Upper lobe of left lung (tissue), 6 donors: ENCODE data around the gene GFOD1. TPM values are rescaled to one million over a fixed set of nuclear protein-coding genes. Genes with fewer than 3 reads are reported as not detected.
A peak's percentile ranks its signal among the peaks of the same experiment; 100 is the strongest.

Experiments
- ATAC-seq, 2 donors: fragments of 200-7000 bp; cut with Tn5 transposase; one replicate each; pipeline ENCODE4 v1.9.1; 2022; ENCODE audit warnings: mild to moderate bottlenecking in 2 of 2, moderate library complexity in 2 of 2; ENCODE audit not compliant: low FRiP score in 2 of 2
- DNase-seq, 2 donors: peaks; one replicate each; pipeline ENCODE4 v3.0.0-alpha.2; 2019 to 2020
- H3K27ac ChIP-seq, 4 donors: fragments of 200-600 bp; sonication (generic); one replicate each; pipeline ENCODE4 v1.5.1; 2016 to 2019
- H3K27me3 ChIP-seq, 4 donors: fragments of 200-600 bp; sonication (generic); one replicate each; pipeline ENCODE4 v1.5.1; 2017 to 2019
- H3K36me3 ChIP-seq, 4 donors: fragments of 200-600 bp; sonication (generic); one replicate each; pipeline ENCODE4 v1.5.1; 2016 to 2019
- H3K4me1 ChIP-seq, 4 donors: fragments of 200-600 bp; sonication (generic); one replicate each; pipeline ENCODE4 v1.5.1; 2018 to 2019
- H3K4me3 ChIP-seq, 4 donors: fragments of 200-600 bp; sonication (generic); one replicate each; pipeline ENCODE4 v1.5.1; 2017 to 2019; ENCODE audit warnings: mild to moderate bottlenecking in 2 of 4, moderate library complexity in 1 of 4
- H3K9me3 ChIP-seq, 4 donors: fragments of 200-600 bp; sonication (generic); one replicate each; pipeline ENCODE4 v1.5.1; 2018 to 2019
- EP300 ChIP-seq, 4 donors: sonication (generic); formaldehyde crosslinking; IDR thresholded peaks; one replicate each; pipeline ENCODE4 v1.5.1; 2017; ENCODE audit warnings: antibody characterized with exemption in 4 of 4, control low read depth in 2 of 4
- POLR2A ChIP-seq, 4 donors: fragments of 450-650 bp; IDR thresholded peaks; one replicate each; pipeline ENCODE4 v1.5.1; 2016 to 2017; ENCODE audit warnings: antibody characterized with exemption in 4 of 4, mild to moderate bottlenecking in 2 of 4
- POLR2AphosphoS5 ChIP-seq, 2 donors: sonication (generic); formaldehyde crosslinking; IDR thresholded peaks; one replicate each; pipeline ENCODE4 v1.5.1; 2017; ENCODE audit warnings: antibody characterized with exemption in 2 of 2
- WGBS, 2 donors: methylation state at CpG; one replicate each; pipeline ENCODE4 v1.1.5; 2017 to 2018; 5-methylcytosine and 5-hydroxymethylcytosine counted together
- total RNA-seq, 6 donors: library from RNA; depleted of rRNA in 4 of 6; stranded (reverse); fragments of >200 nt in 4 of 6; gene quantifications; one replicate each; pipeline versions ENCODE4 v1.1.0 to v1.2.1, GENCODE V29; 2016 to 2021
- TF ChIP-seq, protein P1 (sequence below), 6 experiments: fragments of 450-650 bp in 4 of 6; fragments of 200-600 bp in 2 of 6; sonication (generic) in 2 of 6; IDR thresholded peaks; one replicate each; pipeline ENCODE4 v1.5.1; 2016 to 2019; ENCODE audit warnings: antibody characterized with exemption in 6 of 6
- donor health status: DM: no; HTN: no; CAD: no; lungs with moderate emphysema.
- donor health status: DM: no; HTN: yes; CAD: no; lungs with severe emphysema.

Gene GFOD1
- total RNA-seq, 6 donors from 2014 or later = 22.8 to 37.7 (median 25.8) TPM

DNA sequence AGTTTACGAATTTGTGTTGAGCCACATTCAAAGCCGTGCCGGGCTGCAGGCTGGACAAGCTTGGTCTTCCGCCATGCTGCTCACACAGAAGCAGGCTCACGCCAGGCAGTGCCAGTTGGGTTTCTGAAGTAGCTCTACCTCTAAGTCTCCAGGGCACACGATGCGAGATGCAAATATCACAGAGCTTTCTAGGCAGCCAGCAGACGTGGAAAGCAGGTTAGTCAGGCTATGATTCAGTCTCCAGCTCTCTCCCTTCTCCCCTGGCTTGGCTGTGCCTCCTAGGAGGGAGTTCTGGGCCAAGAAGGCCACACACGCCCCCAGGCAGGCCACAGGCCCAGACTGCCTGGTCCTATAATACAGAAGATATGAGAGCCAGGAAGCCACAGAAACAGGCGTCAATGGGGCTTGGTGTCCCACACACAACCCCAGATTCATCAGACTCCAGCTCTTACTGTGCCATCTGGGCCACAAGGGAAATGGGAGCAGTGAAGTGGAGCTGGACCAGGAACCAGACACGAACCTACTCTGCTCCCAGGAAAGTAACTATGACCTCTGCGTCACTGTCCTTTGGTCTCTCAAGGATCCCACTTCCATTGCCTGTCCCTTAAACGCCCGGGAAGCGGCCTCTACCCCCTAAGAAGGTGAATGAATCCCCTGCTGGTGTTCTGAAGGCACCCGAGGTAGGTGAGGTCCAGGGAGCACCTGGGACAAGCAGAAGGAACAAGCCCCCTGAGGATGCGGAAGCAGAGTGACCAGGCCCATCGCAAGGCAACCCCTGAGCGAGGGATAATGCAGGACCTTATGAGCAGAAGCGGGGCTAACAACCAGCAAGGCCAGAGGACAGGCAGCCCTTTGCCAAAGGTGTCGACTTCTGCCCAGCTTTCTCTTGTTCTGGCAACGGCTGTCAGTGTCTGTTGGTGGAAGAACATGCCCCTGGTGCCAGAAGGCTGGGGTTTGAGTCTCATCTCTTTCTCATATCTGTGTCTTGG is 61.2 kb downstream of the GFOD1 start:
- DNase-seq (peak; percentile 13 to 31), ATAC-seq (no peak)
- Histone ChIP-seq H3K9me3 (no peaks in the 10 kb centered on the region), H3K27me3 (no peaks in the 10 kb centered on the region), H3K4me1 (peaks cover 52 to 94% (median 66%) of the 10 kb centered on the region in 4 donors), H3K4me3 (no peak overlapping the region), H3K36me3 (no peaks in the 10 kb centered on the region), H3K27ac (peak overlapping the region; percentile 50 to 87 (median 76))
- 80 to 84% methylated on average over 22 of the region's 22 CpGs for WGBS, 2 donors
- TF ChIP-seq POLR2AphosphoS5 (IDR thresholded peaks at IDR 0.05) = no peak
- no peak for TF ChIP-seq EP300 (IDR thresholded peaks at IDR 0.05)
- TF ChIP-seq, protein P1, sequence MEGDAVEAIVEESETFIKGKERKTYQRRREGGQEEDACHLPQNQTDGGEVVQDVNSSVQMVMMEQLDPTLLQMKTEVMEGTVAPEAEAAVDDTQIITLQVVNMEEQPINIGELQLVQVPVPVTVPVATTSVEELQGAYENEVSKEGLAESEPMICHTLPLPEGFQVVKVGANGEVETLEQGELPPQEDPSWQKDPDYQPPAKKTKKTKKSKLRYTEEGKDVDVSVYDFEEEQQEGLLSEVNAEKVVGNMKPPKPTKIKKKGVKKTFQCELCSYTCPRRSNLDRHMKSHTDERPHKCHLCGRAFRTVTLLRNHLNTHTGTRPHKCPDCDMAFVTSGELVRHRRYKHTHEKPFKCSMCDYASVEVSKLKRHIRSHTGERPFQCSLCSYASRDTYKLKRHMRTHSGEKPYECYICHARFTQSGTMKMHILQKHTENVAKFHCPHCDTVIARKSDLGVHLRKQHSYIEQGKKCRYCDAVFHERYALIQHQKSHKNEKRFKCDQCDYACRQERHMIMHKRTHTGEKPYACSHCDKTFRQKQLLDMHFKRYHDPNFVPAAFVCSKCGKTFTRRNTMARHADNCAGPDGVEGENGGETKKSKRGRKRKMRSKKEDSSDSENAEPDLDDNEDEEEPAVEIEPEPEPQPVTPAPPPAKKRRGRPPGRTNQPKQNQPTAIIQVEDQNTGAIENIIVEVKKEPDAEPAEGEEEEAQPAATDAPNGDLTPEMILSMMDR (IDR thresholded peaks at IDR 0.05) = no peak
- TF ChIP-seq POLR2A (IDR thresholded peaks at IDR 0.05) = no peak

DNA sequence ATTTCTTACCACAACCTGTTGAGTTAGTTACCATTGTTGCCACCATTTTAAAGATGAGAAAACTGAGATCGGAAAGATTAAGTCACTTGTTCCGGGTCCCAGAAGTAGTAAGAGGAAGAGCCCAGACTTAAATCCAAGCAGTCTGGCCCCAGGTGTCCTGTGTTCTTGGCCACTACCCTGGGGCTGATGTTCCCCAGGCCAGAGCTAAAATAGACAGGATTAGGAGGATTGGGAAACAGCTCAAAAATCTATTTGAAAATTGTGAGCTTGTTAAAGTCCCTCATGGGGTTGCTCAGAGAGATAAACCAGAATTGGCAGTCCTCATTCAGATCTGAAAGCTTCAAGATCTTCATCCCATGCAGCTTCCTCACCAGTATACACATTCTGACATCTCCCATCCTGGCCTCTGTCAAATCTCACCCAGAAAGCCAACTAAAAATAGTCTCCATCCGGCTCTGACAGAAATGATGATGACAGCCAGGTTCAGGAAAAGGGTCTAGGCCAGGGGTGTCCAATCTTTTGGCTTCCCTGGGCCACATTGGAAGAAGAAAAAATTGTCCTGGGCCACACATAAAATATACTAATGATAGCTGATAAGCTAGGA is 62.0 kb downstream of the GFOD1 start:
- no peaks in the 10 kb centered on the region for H3K27me3 ChIP-seq
- ATAC-seq (no peak), DNase-seq (peak in 1 of 2 donors; percentile 19)
- H3K4me1 ChIP-seq = peaks cover 61 to 98% (median 74%) of the 10 kb centered on the region in 4 donors
- H3K4me3 ChIP-seq = no peak overlapping the region
- no peaks in the 10 kb centered on the region for H3K9me3 ChIP-seq
- H3K27ac ChIP-seq = peak overlapping the region; percentile 50 to 87 (median 71)
- H3K36me3 ChIP-seq = no peaks in the 10 kb centered on the region
- TF ChIP-seq EP300 (IDR thresholded peaks at IDR 0.05) = no peak
- TF ChIP-seq, protein P1 (IDR thresholded peaks at IDR 0.05) = no peak
- TF ChIP-seq POLR2A (IDR thresholded peaks at IDR 0.05) = no peak
- TF ChIP-seq POLR2AphosphoS5 (IDR thresholded peaks at IDR 0.05) = peak in 1 of 2 donors; percentile 21
- 40 to 50% methylated on average over 3 of the region's 3 CpGs for WGBS, 2 donors

DNA sequence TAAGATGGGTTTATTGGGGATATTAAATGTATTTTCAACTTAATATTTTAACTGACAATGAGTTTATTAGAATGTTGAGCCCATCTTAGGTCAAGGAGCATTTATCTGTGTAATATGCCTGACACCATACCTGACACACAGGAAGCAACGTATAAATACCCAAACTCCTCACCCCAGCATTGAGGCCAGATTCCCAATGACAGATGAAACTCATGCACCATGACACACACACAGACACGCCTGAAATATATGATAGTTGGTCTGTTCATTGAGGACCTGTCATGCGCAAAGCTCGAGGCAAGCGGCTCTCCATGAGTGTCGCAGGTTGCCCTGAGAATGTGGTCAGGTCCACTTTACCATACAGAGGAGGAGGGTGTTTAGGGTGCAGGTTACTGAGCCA is 64.1 kb downstream of the GFOD1 start:
- no peak overlapping the region for H3K4me3 ChIP-seq
- peaks cover 70 to 98% (median 79%) of the 10 kb centered on the region in 4 donors for H3K4me1 ChIP-seq
- TF ChIP-seq POLR2AphosphoS5 (IDR thresholded peaks at IDR 0.05) (no peak), POLR2A (IDR thresholded peaks at IDR 0.05) (no peak), EP300 (IDR thresholded peaks at IDR 0.05) (no peak)
- TF ChIP-seq, protein P1 (IDR thresholded peaks at IDR 0.05) = no peak

DNA sequence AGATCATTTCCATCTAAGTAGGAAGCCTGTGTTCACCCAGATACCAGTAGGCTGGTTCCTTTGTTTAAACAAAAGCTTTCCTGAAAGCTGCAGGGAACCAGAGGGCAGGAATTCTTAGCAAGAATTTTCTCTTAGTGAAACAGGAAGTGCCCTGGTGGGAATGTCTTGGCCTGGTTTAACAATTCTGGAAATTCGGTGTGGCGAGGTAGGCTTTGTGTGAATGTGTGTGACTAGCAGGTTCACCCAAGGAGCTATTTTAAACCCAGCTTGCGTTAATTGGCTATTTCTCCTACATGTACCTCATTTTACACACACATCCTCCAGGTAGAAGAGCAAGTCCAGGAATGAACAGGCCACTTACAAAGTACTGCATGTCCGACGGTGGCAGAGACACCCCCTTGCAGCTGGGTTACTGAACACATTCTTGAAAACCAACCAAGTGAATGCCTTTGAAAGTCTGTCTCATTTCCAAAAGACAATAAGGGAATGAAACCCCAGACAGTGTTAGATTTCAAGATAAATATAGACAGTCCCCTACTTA is 64.6 kb downstream of the GFOD1 start:
- Histone ChIP-seq H3K36me3 (no peaks in the 10 kb centered on the region), H3K4me3 (no peak overlapping the region), H3K4me1 (peaks cover 65 to 98% (median 80%) of the 10 kb centered on the region in 4 donors), H3K9me3 (no peaks in the 10 kb centered on the region), H3K27ac (peak overlapping the region; percentile 46 to 81 (median 68)), H3K27me3 (no peaks in the 10 kb centered on the region)
- DNase-seq = no peak
- no peak for ATAC-seq
- TF ChIP-seq EP300 (IDR thresholded peaks at IDR 0.05) = peak in 2 of 4 donors; percentile 47 to 63
- no peak for TF ChIP-seq POLR2A (IDR thresholded peaks at IDR 0.05)
- peak in 1 of 2 donors; percentile 40 for TF ChIP-seq POLR2AphosphoS5 (IDR thresholded peaks at IDR 0.05)
- TF ChIP-seq, protein P1 (IDR thresholded peaks at IDR 0.05) = no peak
- WGBS, 2 donors = 23 to 45% methylated on average over 5 of the region's 5 CpGs

More for the DNA sequence above, 64.1 kb downstream of the GFOD1 start:
- DNase-seq = no peak
- Histone ChIP-seq H3K36me3 (no peaks in the 10 kb centered on the region), H3K27me3 (no peaks in the 10 kb centered on the region), H3K9me3 (no peaks in the 10 kb centered on the region), H3K27ac (peak overlapping the region; percentile 46 to 81 (median 68))
- 80 to 85% methylated on average over 6 of the region's 6 CpGs for WGBS, 2 donors
- no peak for ATAC-seq
